WERI-Rb-1 (cell line): ENCODE measurements around the gene GAK.
"Not testable (repeated sequence)": the region's sequence is repeated elsewhere in the genome, so short reads cannot be mapped to it uniquely, and the experiment has no call there.

ENCODE experiments used
- DNase-seq: peaks from one replicate; pipeline ENCODE4 v3.0.0-alpha.2; 2020
- H3K27ac ChIP-seq: fragments of 250-450 bp; sonication (Bioruptor Pico); 2 replicates; pipeline ENCODE4 v1.5.1; 2020; ENCODE audit warnings: mild to moderate bottlenecking, moderate library complexity
- H3K27me3 ChIP-seq: fragments of 250-450 bp; sonication (Bioruptor Pico); 2 replicates; pipeline ENCODE4 v1.5.1; 2021; ENCODE audit warnings: mild to moderate bottlenecking, low read depth, moderate library complexity; ENCODE audit not compliant: insufficient read depth, severe bottlenecking
- H3K36me3 ChIP-seq: fragments of 250-450 bp; sonication (Bioruptor Pico); 2 replicates; pipeline ENCODE4 v1.5.1; 2020; ENCODE audit warnings: mild to moderate bottlenecking, moderate library complexity
- H3K4me3 ChIP-seq: 2 replicates; pipeline ENCODE4 v1.5.1; 2011; ENCODE audit warnings: low read depth, mild to moderate bottlenecking, control low read depth, low read length
- H3K9me3 ChIP-seq: fragments of 250-450 bp; sonication (Bioruptor Pico); 2 replicates; pipeline ENCODE4 v1.5.1; 2021; ENCODE audit warnings: mild to moderate bottlenecking, moderate library complexity; ENCODE audit not compliant: severe bottlenecking
- TF ChIP-seq, protein P1 (sequence below): IDR thresholded peaks from 2 replicates; pipeline ENCODE4 v1.5.1; 2011; ENCODE audit warnings: low read depth, mild to moderate bottlenecking, control low read depth, inconsistent platforms, low read length

GAK gene

DNA sequence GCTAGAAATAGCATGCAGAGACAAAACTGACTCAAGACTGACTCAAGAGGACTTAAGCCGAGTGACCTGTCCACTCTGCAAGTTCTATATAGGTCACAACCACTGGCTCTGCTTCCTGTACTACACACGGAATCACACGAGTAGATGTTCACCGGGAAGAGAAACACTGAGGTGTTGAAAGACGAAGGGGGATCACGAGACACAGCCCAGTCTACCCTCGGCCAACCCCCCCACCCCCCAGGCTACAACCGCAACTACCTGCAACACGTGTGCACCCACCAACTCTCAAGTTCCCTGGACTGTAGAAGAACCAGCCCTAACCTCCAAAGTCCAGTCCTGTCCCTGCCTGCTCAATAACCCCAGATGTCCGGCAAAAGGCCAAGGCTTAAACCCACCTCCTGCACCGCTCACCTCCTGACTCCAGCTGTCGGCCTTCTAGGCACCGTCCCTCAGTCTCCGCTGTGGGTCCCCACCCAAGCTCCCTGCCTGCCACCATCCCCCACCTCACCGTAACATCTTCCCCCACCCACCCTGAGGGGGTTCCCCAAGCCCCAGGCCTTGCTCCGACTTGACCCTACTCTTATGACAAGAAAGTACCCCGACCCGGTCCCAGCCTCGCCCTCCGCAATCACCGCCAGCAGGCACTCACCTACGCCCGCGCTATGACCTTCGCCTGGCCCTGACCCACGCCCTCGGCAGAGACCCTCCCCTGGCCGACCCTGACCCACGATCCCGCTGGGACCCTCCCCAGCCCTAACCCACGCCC, 739 bp downstream of the GAK start:
- no peak for DNase-seq
- TF ChIP-seq, protein P1, sequence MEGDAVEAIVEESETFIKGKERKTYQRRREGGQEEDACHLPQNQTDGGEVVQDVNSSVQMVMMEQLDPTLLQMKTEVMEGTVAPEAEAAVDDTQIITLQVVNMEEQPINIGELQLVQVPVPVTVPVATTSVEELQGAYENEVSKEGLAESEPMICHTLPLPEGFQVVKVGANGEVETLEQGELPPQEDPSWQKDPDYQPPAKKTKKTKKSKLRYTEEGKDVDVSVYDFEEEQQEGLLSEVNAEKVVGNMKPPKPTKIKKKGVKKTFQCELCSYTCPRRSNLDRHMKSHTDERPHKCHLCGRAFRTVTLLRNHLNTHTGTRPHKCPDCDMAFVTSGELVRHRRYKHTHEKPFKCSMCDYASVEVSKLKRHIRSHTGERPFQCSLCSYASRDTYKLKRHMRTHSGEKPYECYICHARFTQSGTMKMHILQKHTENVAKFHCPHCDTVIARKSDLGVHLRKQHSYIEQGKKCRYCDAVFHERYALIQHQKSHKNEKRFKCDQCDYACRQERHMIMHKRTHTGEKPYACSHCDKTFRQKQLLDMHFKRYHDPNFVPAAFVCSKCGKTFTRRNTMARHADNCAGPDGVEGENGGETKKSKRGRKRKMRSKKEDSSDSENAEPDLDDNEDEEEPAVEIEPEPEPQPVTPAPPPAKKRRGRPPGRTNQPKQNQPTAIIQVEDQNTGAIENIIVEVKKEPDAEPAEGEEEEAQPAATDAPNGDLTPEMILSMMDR, result no peak
- peaks cover 4% of the 10 kb centered on the region; the same call in 1 of the 2 replicates for H3K36me3 ChIP-seq
- peak overlapping the region; percentile 82 for H3K4me3 ChIP-seq
- H3K9me3 ChIP-seq, result no peaks in the 10 kb centered on the region
- no peaks in the 10 kb centered on the region for H3K27me3 ChIP-seq
- peak overlapping the region; percentile 80 for H3K27ac ChIP-seq

GRCh38 chr4:930827-931193, 1.3 kb downstream of the GAK start:
- no peak overlapping the region; the same call in 1 of the 2 replicates for H3K27ac ChIP-seq
- DNase-seq, result no peak
- TF ChIP-seq, protein P1, result no peak
- H3K9me3 ChIP-seq, result no peaks in the 10 kb centered on the region
- H3K27me3 ChIP-seq, result no peaks in the 10 kb centered on the region
- H3K4me3 ChIP-seq, result peak overlapping the region; percentile 82
- peaks cover 4% of the 10 kb centered on the region; the same call in 1 of the 2 replicates for H3K36me3 ChIP-seq

- Histone ChIP-seq H3K9me3 (no peaks in the 10 kb centered on the region), H3K4me3 (no peak overlapping the region), H3K27me3 (no peaks in the 10 kb centered on the region), H3K36me3 (peaks cover 4% of the 10 kb centered on the region; the same call in 1 of the 2 replicates), H3K27ac (no peak overlapping the region)
- TF ChIP-seq, protein P1, result no peak
- DNase-seq, result no peak
Observed at GRCh38 chr4:930028-930551, 2.0 kb downstream of the GAK start.

DNA sequence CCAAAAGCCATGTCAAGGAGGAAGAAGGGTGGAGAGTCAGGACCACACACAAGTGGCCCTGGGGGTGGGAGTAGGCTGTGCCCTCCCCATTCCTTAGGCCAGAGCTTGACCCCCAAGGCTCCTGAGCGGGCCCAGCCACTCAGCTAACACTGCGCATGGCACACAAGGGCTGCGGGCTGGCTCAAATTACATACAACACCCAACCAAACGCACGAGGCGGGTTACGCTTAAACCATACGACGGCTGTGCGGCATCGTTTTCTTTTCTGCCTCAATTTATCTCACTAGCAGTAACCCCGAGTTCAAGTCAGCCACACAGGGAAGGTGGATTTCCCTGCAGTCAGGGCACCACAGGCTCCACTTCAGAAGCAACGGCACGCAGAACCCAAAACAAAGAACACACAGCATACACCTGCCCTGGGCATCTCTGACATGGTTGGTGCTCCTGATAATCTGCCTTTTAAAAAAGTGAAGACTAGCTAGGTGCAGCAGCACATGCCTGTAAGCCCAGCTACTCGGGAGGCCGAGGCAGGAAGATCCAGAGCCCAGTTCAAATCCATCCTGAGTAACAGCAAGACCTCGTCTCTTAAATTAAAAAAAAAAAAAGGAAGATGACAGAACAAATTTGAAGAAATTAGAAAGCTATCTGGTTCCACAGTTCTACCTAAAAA, 2.9 kb downstream of the GAK start:
- Histone ChIP-seq H3K27me3 (no peaks in the 10 kb centered on the region), H3K4me3 (no peak overlapping the region), H3K9me3 (no peaks in the 10 kb centered on the region), H3K27ac (no peak overlapping the region), H3K36me3 (peaks cover 4% of the 10 kb centered on the region; the same call in 1 of the 2 replicates)
- TF ChIP-seq, protein P1, result no peak
- no peak for DNase-seq

GRCh38 chr4:927566-927965, 4.5 kb downstream of the GAK start:
- H3K27ac ChIP-seq, H3K9me3 ChIP-seq, DNase-seq, H3K36me3 ChIP-seq, H3K27me3 ChIP-seq, H3K4me3 ChIP-seq: not testable (repeated sequence)

DNA sequence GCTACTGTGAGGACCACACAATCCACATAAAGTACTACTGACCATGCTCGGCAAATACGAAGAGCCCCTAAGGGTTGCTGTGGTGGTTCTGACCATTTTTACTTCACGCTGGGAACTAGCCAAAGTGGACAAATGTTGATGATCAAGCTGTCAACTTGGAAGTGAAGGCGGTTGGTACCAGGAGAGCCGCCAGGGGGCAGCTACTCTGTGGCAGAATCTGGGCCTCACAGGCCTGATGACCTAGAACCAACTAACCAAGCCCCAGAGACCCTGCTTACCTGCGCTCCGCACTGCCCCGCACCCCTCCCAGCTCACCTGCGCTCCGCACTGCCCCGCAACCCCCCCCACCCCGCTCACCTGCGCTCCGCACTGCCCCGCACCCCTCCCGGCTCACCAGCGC, 5.6 kb downstream of the GAK start:
- H3K36me3 ChIP-seq, result peaks cover 7% of the 10 kb centered on the region
- H3K27ac ChIP-seq, result no peak overlapping the region
- peak; percentile 37 for DNase-seq
- no peak overlapping the region for H3K4me3 ChIP-seq
- H3K27me3 ChIP-seq, result no peaks in the 10 kb centered on the region
- H3K9me3 ChIP-seq, result no peaks in the 10 kb centered on the region
- TF ChIP-seq, protein P1, result peak; percentile 70
